Measurements from ENCODE around the gene RASSF5.
"Not testable (repeated sequence)": the region's sequence is repeated elsewhere in the genome, so short reads cannot be mapped to it uniquely, and the experiment has no call there.

Gene RASSF5

GRCh38 chr1:206600527-206600926, 93.2 kb downstream of the RASSF5 start:
- Histone ChIP-seq H3K4me3 (ENCODE audit: insufficient read length, low read depth) (no peak overlapping the region), H3K9me3 (ENCODE audit: insufficient read depth, low read length) (no peaks in the 10 kb centered on the region), H3K27me3 (ENCODE audit: insufficient read depth, insufficient read length) (no peaks in the 10 kb centered on the region), H3K4me1 (ENCODE audit: insufficient read depth, insufficient read length) (no peaks in the 10 kb centered on the region), H3K36me3 (ENCODE audit: insufficient read depth, insufficient read length, low read length) (peaks cover 89% of the 10 kb centered on the region), H3K9ac (ENCODE audit: insufficient read length, low read depth) (no peak overlapping the region)
- no peak for TF ChIP-seq SUZ12 (IDR thresholded peaks at IDR 0.05; ENCODE audit: extremely low read depth, insufficient read depth, insufficient read length)
- no peak for TF ChIP-seq YY1 (IDR thresholded peaks at IDR 0.05; ENCODE audit: insufficient read depth, insufficient read length)
- no peak for TF ChIP-seq ZNF274 (IDR thresholded peaks at IDR 0.05; ENCODE audit: low read depth, low read length)
- DNase-seq (ENCODE audit: low read depth, low spot score), result no peak

GRCh38 chr1:206604861-206605260, 97.5 kb downstream of the RASSF5 start:
- Histone ChIP-seq H3K36me3 (ENCODE audit: insufficient read depth, insufficient read length, low read length) (peaks cover 86% of the 10 kb centered on the region), H3K9me3 (ENCODE audit: insufficient read depth, low read length) (no peaks in the 10 kb centered on the region)
- no peak for TF ChIP-seq YY1 (IDR thresholded peaks at IDR 0.05; ENCODE audit: insufficient read depth, insufficient read length)
- no peak for TF ChIP-seq SUZ12 (IDR thresholded peaks at IDR 0.05; ENCODE audit: extremely low read depth, insufficient read depth, insufficient read length)
- no peak for TF ChIP-seq ZNF274 (IDR thresholded peaks at IDR 0.05; ENCODE audit: low read depth, low read length)

GRCh38 chr1:206606867-206607266, 99.5 kb downstream of the RASSF5 start:
- H3K36me3 ChIP-seq (ENCODE audit: insufficient read depth, insufficient read length, low read length), result peaks cover 81% of the 10 kb centered on the region
- no peaks in the 10 kb centered on the region for H3K9me3 ChIP-seq (ENCODE audit: insufficient read depth, low read length)

More at GRCh38 chr1:206604861-206605260, 97.5 kb downstream of the RASSF5 start:
- Histone ChIP-seq H3K4me1 (ENCODE audit: insufficient read depth, insufficient read length) (no peaks in the 10 kb centered on the region), H3K27me3 (ENCODE audit: insufficient read depth, insufficient read length) (no peaks in the 10 kb centered on the region), H3K9ac (ENCODE audit: insufficient read length, low read depth) (no peak overlapping the region), H3K4me3 (ENCODE audit: insufficient read length, low read depth) (no peak overlapping the region)
- no peak for DNase-seq (ENCODE audit: low read depth, low spot score)

GRCh38 chr1:206608108-206608698, 100.9 kb downstream of the RASSF5 start:
- no peak overlapping the region for H3K9ac ChIP-seq (ENCODE audit: insufficient read length, low read depth)
- H3K4me3 ChIP-seq (ENCODE audit: insufficient read length, low read depth), result no peak overlapping the region
- peak; percentile 43 for DNase-seq (ENCODE audit: low read depth, low spot score)
- H3K36me3 ChIP-seq (ENCODE audit: insufficient read depth, insufficient read length, low read length), result peaks cover 68% of the 10 kb centered on the region
- H3K9me3 ChIP-seq (ENCODE audit: insufficient read depth, low read length), result no peaks in the 10 kb centered on the region
- no peak for TF ChIP-seq YY1 (IDR thresholded peaks at IDR 0.05; ENCODE audit: insufficient read depth, insufficient read length)
- no peak for TF ChIP-seq ZNF274 (IDR thresholded peaks at IDR 0.05; ENCODE audit: low read depth, low read length)
- no peak for TF ChIP-seq SUZ12 (IDR thresholded peaks at IDR 0.05; ENCODE audit: extremely low read depth, insufficient read depth, insufficient read length)
- H3K27me3 ChIP-seq (ENCODE audit: insufficient read depth, insufficient read length), result no peaks in the 10 kb centered on the region
- H3K4me1 ChIP-seq (ENCODE audit: insufficient read depth, insufficient read length), result peaks cover 2% of the 10 kb centered on the region

More at GRCh38 chr1:206606867-206607266, 99.5 kb downstream of the RASSF5 start:
- Histone ChIP-seq H3K27me3 (ENCODE audit: insufficient read depth, insufficient read length) (no peaks in the 10 kb centered on the region), H3K4me3 (ENCODE audit: insufficient read length, low read depth) (no peak overlapping the region), H3K9ac (ENCODE audit: insufficient read length, low read depth) (no peak overlapping the region), H3K4me1 (ENCODE audit: insufficient read depth, insufficient read length) (peaks cover 2% of the 10 kb centered on the region)
- DNase-seq (ENCODE audit: low read depth, low spot score), result peak; percentile 51
- TF ChIP-seq SUZ12 (IDR thresholded peaks at IDR 0.05; ENCODE audit: extremely low read depth, insufficient read depth, insufficient read length), result no peak
- TF ChIP-seq YY1 (IDR thresholded peaks at IDR 0.05; ENCODE audit: insufficient read depth, insufficient read length), result no peak
- no peak for TF ChIP-seq ZNF274 (IDR thresholded peaks at IDR 0.05; ENCODE audit: low read depth, low read length)

GRCh38 chr1:206609229-206609991, 102.1 kb downstream of the RASSF5 start:
- DNase-seq (ENCODE audit: low read depth, low spot score), result no peak
- no peak overlapping the region for H3K4me3 ChIP-seq (ENCODE audit: insufficient read length, low read depth)
- peaks cover 59% of the 10 kb centered on the region for H3K36me3 ChIP-seq (ENCODE audit: insufficient read depth, insufficient read length, low read length)
- no peak overlapping the region for H3K9ac ChIP-seq (ENCODE audit: insufficient read length, low read depth)
- H3K9me3 ChIP-seq (ENCODE audit: insufficient read depth, low read length), result no peaks in the 10 kb centered on the region
- no peaks in the 10 kb centered on the region for H3K27me3 ChIP-seq (ENCODE audit: insufficient read depth, insufficient read length)
- TF ChIP-seq SUZ12 (IDR thresholded peaks at IDR 0.05; ENCODE audit: extremely low read depth, insufficient read depth, insufficient read length) (no peak), YY1 (IDR thresholded peaks at IDR 0.05; ENCODE audit: insufficient read depth, insufficient read length) (no peak), ZNF274 (IDR thresholded peaks at IDR 0.05; ENCODE audit: low read depth, low read length) (no peak)
- peaks cover 2% of the 10 kb centered on the region for H3K4me1 ChIP-seq (ENCODE audit: insufficient read depth, insufficient read length)

GRCh38 chr1:206612129-206612876, 105.0 kb downstream of the RASSF5 start, which contains the start of gene EIF2D:
TSS of gene EIF2D (minus strand) at chr1:206612465. CDS start at chr1:206612342, 123 bp downstream.
- Histone ChIP-seq H3K36me3 (ENCODE audit: insufficient read depth, insufficient read length, low read length) (peaks cover 33% of the 10 kb centered on the region), H3K4me1 (ENCODE audit: insufficient read depth, insufficient read length) (peaks cover 2% of the 10 kb centered on the region), H3K4me3 (ENCODE audit: insufficient read length, low read depth) (peak within 1 kb of the TSS; percentile 95), H3K27me3 (ENCODE audit: insufficient read depth, insufficient read length) (no peaks in the 10 kb centered on the region), H3K9ac (ENCODE audit: insufficient read length, low read depth) (peak within 1 kb of the TSS; percentile 94), H3K9me3 (ENCODE audit: insufficient read depth, low read length) (no peaks in the 10 kb centered on the region)
- TF ChIP-seq YY1 (IDR thresholded peaks at IDR 0.05; ENCODE audit: insufficient read depth, insufficient read length) (peak; percentile 97), ZNF274 (IDR thresholded peaks at IDR 0.05; ENCODE audit: low read depth, low read length) (no peak)
- DNase-seq (ENCODE audit: low read depth, low spot score), result peak; percentile 95

- H3K9me3 ChIP-seq (ENCODE audit: insufficient read depth, low read length); H3K4me1 ChIP-seq (ENCODE audit: insufficient read depth, insufficient read length); H3K4me3 ChIP-seq (ENCODE audit: insufficient read length, low read depth); DNase-seq (ENCODE audit: low read depth, low spot score); H3K27me3 ChIP-seq (ENCODE audit: insufficient read depth, insufficient read length); H3K36me3 ChIP-seq (ENCODE audit: insufficient read depth, insufficient read length, low read length); H3K9ac ChIP-seq (ENCODE audit: insufficient read length, low read depth): not testable (repeated sequence)
Observed at GRCh38 chr1:206626396-206626795, 119.1 kb downstream of the RASSF5 start.
